Cardiac septum (tissue), 1 donor: ENCODE data around the gene COL4A2. TPM values are rescaled to one million over a fixed set of nuclear protein-coding genes. Genes with fewer than 3 reads are reported as not detected.

Experiments
- DNase-seq: peaks from one replicate; pipeline ENCODE4 v3.0.0-alpha.2; 2020; ENCODE audit warnings: low spot score
- intact Hi-C: fragments of 100-400 bp; cut with DNase I; formaldehyde crosslinking; loops from one replicate; pipeline ENCODE4 v1.14.0; 2022
- total RNA-seq: library from RNA; stranded (reverse); fragmentation: NEBNext Ultra II Directional; extraction: Animal tissue kit (Norgen Biotek cat#: 25700); gene quantifications from one replicate; pipeline ENCODE4 v1.2.1, GENCODE V29; 2021
- donor health status: DM: no; HTN: no; CAD: no.

Gene COL4A2
- total RNA-seq, 1 donor from 2014 or later: 165 TPM

DNA sequence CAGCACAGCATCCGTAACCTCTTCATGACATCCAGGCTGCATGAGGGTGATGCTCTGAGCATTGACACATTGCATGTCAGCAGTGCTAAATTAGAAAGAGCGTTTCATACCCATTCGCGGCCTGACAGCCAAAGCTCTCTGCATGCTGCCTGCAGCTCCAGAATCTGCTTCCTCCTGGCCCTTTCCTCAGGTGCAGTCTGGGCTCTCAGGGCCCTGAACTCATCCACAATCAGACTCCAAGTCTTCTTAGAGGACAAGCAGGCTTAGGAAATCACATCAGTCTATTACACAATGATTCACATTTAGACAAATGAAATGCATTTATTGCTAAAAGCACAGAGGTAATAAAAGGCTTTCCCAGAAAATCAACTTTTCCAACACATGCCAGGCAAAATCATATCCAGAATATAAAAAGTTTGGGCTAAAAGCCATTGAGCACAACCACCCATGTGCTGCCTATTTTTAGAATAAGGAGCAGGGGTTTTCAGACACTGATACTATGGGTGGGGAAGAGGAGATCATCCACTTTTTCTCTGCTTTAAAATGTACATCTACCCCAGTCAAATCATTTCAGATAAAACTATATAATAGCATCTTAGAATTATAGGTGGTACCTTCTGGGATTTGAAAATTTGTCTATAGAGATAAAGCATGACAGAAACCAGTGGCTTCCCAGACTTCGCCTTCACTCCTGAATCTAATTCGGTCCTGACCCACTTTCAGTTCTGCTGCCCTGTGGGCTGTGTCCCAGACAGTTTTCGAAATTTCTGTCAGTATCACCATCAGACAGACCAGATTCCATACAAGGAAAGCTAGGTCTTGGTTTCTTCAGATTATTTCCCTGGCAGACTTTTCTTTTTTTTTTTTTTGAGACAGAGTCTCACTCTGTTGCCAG is 109.3 kb downstream of the COL4A2 start:
- DNase-seq: no peak
- intact Hi-C loops: no loop called here

DNA sequence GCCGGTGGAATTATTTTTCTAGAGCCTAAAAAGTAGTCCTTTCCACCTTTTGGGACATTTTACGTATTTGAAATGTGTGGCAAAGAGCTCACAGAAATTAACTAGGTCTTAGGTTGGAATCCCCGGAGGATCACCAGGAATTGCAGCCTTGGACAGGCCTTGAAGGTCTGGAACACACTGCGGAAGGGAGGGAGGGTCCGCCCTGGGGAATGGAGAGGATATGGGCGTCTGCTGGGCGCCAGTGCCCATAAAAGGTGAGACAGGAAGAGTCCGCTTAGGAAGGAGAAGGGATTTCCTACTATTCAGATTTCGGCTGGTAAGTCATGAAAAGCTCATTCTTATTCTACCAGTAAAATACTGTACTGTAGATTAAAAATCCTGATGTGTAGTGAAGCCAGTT is 111.9 kb downstream of the COL4A2 start:
- DNase-seq: no peak
- intact Hi-C loops: no loop called here

DNA sequence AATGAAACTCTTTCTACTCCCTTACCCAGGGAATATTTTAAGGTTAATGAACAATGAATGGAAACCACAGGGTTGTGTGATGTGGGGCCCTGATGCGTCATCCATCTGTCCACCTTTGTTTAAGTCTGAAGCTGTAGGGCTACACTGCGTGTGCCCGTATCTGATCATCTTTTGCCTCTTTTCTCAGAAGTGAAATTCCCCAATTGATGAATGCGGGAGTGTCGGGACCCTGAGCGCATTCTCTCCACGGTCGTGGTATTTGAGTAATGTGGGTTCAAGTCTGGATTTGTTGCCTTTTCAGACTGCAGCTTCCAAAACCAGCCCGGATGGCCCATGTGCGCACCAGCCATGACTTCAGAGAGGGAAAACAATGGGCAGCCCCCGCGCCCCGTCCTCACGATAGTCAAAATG is 112.3 kb downstream of the COL4A2 start:
- no peak for DNase-seq
- intact Hi-C loops: no loop called here

DNA sequence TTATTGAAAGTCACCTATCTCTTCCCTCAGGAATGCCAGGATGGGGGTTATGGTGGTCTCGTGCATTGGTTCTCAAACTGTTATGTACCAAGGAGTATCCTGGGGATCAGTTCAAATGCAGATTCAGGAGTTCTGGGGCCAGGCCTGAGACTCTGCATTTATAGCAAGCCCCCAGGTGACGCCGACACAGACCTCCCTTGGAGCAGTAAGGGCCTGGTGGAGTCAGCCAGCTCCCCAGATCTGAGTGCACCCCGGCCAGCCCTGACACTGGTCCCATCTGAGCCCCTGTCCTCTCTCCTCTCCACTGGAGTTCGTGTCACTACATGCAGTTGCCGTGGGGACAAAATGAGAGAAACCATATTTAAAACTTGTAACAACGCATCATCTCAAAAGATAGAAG is 112.9 kb downstream of the COL4A2 start:
- intact Hi-C loops: no loop called here

DNA sequence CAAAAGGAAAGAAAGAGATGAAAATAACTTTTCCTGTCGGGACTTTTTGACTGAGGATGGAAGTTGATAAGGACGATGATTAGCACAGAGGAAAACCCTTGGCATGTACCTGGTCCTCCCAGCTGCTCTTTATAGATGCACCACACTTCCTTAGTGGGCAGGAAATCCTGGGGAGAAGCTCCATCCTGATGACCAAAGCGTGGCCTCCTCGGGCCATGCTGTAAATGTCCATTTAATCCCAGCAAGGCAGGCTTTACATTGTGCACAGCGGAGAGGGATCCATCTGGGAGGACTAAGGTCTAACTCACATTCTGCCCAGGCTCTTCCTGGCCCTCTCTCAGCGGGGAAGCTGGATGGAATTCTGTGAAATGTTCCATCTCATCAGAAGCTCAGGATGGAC is 113.5 kb downstream of the COL4A2 start:
- DNase-seq: no peak
- intact Hi-C loops: no loop called here

More for the DNA sequence above, 112.9 kb downstream of the COL4A2 start:
- DNase-seq: no peak

DNA sequence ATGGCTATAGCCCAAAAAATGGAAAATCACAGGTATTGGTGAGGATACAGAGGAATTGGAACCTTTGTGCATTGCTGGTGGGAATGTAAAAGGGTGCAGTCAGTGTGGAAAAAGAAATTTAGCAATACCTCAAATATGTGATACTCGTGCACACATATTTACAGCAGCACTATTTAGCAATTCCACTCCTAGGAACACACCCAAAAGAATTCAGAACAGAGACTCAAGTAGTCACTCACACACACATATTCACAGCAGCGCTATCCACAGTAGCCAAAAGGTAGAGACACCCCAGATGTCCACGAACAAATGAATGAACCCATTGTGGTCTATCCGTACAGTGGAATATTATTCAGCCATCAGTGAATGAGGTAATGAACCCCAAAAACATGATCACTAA is 114.0 kb downstream of the COL4A2 start:
- intact Hi-C loops: no loop called here
- no peak for DNase-seq

DNA sequence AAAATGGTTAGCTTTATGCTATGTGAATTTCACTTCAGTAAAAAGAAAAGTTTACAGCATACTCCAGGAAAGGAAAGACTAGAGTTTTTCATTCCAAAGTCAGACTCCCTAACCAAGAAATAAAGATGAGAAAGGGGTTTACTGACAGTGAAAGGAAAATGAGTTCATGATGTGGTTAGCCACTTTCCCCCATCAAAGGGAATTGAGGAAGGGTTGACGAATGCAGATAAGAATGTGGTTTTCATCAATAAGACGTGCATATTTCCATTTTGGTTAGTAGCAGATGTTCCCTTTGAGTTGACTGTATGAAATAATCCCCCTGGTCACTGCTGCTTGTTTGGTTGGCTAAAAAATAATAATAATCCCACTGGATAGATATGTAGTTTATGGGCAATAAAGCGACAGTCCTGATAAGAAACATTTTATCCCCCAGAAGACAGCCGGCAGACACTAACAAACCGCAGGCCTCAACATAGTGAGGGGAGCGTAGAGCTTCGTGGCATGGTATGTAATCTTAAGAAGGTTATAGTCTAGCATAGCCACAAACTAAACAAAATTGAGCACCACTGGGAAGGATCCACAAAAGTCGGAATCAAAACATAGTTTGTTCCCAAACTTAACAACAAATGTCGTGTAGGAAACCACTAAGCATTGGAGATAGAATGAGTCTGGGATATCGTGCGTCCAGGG is 114.8 kb downstream of the COL4A2 start:
- no peak for DNase-seq
- intact Hi-C loops: no loop called here

DNA sequence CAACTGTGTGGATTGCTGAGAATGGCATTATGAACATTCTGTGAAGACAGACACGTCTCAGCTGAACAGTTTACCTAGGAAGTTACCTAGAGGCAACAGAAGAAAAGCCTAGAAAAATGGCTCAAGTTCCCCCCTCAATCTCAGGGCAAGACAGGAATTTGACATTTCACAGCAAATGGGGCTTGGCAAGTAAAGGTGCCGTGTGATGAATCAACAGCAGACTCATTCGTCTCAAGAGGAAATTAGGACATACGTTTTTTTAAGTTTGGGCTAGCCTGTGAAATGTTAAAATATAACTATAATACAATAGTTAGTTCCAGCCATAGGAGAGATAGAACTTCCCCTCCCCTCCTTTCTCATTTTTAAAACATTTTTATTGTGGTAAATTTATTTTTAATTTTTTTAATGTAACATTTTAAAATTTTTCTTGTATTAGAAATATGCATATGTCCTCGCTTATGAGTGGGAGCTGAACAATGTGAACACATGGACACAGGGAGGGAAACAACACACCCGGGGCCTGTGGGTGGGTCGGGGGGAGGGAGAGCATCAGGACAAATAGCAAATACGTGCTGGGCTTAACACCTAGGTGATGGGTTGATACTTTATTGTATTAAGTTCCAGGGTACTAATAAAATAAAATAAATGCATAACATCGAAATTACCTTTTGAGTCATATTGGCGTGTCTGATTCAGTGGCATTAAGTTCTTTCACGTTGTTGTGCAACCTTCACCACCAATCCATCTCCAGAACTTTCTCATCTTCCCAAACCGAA is 116.0 kb downstream of the COL4A2 start:
- intact Hi-C loops: no loop called here

DNA sequence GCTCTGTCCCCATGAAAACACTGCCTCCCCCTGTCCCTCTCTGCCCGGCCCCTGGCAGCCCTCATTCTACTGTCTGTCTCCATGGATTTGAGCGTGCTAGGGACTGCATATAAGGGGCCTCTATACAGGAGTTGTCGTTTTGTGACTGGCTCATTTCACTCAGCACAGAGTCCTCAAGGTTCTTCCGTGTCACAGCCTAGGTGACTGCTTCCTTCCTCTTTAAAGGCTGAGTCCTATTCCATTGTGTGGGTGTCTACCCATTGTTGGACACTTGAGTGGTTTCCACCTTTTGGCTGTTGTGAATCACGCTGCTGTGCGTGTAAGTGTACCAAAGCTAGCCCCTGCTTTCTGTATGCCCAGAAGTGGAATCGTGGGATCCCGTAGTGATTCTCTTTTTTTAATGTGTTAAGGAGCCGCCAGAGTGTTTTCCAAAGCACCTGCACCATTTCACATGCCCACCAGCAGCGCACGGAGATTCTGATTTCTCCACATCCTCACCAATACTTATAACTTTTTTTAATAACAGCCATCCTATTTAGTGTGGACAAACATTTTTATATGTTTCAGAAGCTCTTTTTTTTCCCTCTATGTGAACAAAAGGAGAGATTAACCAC is 116.7 kb downstream of the COL4A2 start:
- intact Hi-C loops: no loop called here
- no peak for DNase-seq

More for the DNA sequence above, 116.0 kb downstream of the COL4A2 start:
- no peak for DNase-seq

DNA sequence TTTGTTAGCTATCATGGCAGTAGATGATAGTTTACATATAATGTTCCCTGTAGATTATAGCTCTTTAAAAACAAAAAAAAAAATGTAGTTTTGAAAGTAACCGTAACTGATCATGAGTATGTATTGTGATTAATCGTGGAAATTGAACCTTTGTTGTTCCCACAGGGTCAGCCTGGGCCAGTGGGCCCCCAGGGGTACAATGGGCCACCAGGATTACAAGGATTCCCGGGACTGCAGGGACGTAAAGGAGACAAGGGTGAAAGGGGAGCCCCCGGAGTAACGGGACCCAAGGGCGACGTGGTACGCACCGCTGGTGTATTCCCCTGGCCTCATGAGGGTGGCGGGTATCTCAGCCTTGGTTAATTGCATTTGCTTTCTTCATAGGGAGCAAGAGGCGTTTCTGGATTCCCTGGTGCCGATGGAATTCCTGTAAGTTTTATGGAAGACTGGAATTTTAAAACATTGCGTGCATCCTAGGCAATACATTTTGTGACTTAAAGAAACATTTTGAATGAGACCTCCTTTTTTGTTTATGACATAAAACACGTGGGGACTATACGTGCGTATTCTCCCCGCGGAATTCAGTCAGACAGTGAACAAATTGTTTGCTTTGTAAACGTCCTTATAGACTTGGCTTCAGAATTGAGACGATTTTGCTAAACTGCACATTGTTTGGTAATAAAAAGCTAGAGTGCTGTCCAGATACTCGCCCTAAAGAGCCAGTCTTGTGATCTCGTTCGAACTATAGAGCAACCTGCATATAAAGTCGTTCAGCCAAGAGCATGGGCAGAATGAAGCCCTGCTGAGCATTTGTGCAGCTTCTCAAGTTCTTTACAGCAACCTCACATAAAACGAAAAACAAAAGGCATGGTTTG is 117.7 kb downstream of the COL4A2 start:
- intact Hi-C loops: no loop called here
- no peak for DNase-seq

DNA sequence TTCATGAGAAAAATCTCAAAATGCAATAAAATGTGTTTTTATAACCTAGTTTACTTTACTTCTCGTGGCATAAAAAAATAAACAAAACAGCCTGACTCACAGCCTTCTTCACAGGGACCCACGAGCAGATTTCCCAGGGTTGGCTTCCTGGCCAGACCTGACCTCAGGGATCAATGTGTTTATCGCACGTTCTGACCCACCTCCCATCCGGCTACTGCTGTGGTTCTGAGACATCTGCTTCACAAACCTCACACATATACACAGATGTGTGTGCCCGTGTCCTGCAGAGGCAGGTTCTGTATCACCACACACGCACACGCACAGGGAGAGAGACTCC is 118.3 kb downstream of the COL4A2 start:
- DNase-seq: no peak
- intact Hi-C loops: no loop called here

DNA sequence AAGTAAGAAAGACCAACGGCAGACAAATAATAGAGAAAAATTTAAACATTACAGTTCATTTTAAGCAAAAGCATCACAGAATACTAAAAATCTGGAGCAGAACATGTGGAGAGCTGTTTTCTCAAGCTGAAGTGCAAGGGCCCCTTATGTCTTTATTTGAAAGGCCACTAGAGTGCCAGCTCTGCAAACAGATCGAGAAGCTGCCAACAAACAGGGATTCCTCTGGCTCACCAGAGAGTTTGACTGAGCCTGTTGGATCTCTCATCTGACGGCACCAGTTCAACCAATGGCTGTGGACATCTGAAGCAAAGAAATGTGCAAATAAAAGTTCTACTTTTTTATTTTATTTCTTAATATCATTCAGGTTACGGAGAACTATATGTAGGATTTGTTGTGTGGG is 119.7 kb downstream of the COL4A2 start:
- intact Hi-C loops: no loop called here
- no peak for DNase-seq

DNA sequence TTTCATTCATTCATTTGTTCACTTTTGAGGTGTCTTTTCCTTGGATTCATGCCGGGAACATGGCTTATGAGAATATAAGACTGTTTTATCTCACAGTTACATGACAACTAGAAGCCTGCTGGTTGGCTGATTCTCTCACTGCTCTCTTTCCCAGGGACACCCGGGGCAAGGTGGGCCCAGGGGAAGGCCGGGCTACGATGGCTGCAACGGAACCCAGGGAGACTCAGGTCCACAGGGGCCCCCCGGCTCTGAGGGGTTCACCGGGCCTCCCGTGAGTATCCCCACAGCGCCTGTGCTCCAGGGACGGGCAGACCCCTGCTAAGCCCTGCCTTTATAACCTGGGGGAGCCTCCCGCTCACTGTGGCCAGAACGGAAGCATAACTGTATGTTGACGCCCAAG is 121.2 kb downstream of the COL4A2 start:
- DNase-seq: no peak
- intact Hi-C loops: no loop called here

DNA sequence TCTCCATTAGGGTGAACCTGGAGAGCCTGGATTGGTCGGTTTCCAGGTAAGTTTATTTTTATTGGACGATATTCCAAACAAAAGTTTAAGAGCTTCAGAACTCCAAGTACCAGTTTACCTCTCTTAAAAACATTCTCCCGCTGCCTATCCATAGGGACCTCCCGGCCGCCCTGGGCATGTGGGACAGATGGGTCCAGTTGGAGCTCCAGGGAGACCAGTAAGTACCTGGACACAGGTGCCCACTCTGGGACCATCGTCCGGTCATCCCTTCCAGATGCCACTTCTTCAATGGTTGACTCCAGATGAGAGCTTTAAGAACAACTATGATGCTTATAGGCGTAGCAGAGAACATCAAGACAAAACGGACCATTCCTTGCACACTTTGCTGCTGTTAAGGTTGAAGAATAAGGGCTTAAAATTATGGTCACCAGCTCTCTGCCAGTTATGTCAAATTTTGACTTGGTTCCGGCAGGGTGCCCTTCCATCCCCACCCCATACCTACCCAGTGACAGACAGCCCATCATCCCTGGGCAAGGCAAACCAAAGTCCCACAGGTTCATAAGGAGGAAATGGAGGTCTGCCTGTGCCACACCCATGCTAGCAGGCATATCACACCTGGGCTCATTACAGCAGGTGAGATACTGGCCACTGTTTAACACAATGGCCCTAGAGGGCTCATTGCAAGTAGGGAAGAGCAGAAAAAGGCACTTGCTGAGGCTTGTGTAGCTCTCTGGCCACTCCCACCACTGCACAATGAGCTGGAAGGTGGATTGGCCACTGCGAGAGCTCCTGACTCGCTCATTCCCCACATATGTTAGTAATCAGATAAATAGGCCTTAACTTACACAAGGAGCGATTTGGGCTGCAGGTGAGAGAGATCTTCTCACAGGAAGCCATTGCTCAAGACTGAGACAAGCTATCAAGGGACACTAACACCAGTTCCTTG is 123.6 kb downstream of the COL4A2 start:
- intact Hi-C loops: no loop called here
- DNase-seq: no peak

DNA sequence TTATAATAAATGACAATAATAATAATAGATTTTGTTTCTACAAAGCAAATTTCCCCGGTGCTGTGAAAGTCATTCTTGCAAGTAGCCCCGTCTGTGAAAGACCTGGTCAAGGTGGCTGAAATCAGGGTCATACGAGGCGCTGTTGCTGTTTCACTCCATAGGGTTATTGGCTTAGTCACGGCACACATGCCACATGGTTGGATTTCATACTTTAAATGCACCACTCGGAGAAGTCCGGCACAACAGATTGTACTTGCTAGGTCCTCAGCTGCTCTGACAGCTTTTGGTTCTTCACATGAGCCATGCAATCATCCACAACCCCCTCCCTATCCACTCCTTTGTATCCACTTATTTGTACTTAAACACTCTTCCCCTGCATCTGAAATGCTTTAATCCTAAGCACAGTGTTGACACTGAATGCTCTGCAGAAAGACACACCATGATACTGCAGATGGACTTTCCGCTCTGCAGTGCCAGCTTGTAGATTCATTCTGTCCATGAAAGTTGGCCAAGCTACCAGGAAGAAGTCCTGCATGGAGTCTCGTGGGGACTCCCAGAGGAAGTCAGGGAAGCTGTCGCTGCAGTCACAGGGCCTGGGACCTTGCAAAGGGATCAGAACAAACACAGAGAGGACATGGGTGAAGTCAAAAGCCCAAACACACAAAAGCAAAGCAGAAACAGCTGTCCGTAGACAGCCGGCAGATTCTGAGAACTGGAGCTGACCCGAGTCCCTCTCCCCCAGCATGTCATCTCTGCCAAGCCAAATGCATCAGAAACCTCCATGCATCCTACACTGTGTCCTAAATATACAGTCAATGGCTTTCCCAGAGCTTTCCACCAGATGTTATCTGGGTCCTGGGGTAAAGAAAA is 124.6 kb downstream of the COL4A2 start:
- DNase-seq: no peak
- intact Hi-C loops: no loop called here

DNA sequence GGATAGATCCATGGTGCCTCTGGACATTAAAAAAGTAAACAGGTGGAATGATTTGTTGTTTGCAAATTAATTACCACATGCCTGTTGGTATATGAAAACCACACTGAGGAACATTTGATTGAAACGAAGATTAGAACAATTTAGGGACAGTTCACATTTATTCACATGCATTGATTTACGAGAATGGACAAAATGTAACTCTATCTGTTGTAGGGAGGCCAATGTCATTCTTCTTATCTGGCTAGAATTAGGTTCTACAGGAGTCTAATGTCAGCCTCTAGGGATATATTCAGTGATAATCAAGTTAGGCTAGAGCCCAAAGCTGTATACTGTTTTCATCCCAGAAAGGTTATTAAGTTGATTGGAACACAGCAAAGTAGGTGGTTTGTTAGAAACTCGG is 125.4 kb downstream of the COL4A2 start:
- intact Hi-C loops: no loop called here
- DNase-seq: no peak

DNA sequence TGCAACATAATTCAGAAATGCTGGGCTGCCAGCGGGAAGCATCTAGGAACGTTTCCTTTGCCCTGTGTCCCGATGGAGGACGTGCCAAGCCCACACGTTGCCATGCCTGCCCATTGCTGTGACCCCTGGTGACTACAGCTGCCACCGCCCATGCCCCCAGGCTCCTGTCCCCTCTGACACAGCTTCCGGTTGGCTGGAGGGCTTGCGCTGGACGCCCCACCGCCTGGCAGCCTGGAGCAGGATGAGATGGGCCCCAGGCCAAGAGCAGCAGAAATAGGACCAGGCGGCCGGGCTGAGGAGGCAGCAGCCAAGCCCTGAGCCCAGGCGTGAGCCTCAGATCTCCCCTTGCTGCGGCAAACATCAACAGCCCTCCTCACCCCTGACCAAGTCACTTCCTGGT is 125.9 kb downstream of the COL4A2 start:
- intact Hi-C loops: no loop called here
- no peak for DNase-seq
